H1 (cell line): ENCODE data around the gene CDH15. TPM values are rescaled to one million over a fixed set of nuclear protein-coding genes. Genes with fewer than 3 reads are reported as not detected.

Source experiments
- CTCF ChIA-PET: fragments of 300-600 bp; sonication (Branson Sonifier 250); formaldehyde crosslinking; loops from one replicate; lab custom pipeline; 2021; ENCODE audit not compliant: partially characterized antibody; lab: Charles Lee
- POLR2A ChIA-PET: fragments of 300-600 bp; sonication (Branson Sonifier 250); formaldehyde crosslinking; loops from one replicate; lab custom pipeline; 2021; ENCODE audit warnings: inconsistent platforms; ENCODE audit not compliant: partially characterized antibody; lab: Charles Lee
- DNase-seq, 2 experiments: peaks; one replicate each; pipeline versions ENCODE4 v3.0.0 to v3.0.0-alpha.2; 2010 to 2022; ENCODE audit warnings: low spot score in 2 of 2, low read depth in 1 of 2, mixed read lengths in 1 of 2
- FAIRE-seq: peaks from 2 replicates; lab custom pipeline; 2011; peaks lifted over from hg19 to GRCh38; lab: Jason Lieb, UNC
- H2AFZ ChIP-seq: 2 replicates; pipeline ENCODE4 v1.8.1; 2012; ENCODE audit warnings: low read length, inconsistent platforms
- H2AK5ac ChIP-seq: 2 replicates; pipeline ENCODE4 v1.6.1; 2013; ENCODE audit warnings: low read depth, low read length
- H2BK120ac ChIP-seq: replicated peaks from 2 replicates; pipeline ENCODE3; 2013; ENCODE audit warnings: low read depth, low read length, inconsistent platforms
- H2BK12ac ChIP-seq: 2 replicates; pipeline ENCODE4 v1.6.1; 2013; ENCODE audit warnings: low read depth, low read length
- H2BK15ac ChIP-seq: 2 replicates; pipeline ENCODE4 v1.6.1; 2013; ENCODE audit warnings: low read length
- H2BK20ac ChIP-seq: 2 replicates; pipeline ENCODE4 v1.6.1; 2013; ENCODE audit warnings: low read length
- H2BK5ac ChIP-seq: 2 replicates; pipeline ENCODE4 v1.6.1; 2013; ENCODE audit warnings: low read depth, low read length
- H3K14ac ChIP-seq: 2 replicates; pipeline ENCODE4 v1.6.1; 2013; ENCODE audit warnings: inconsistent platforms; ENCODE audit not compliant: insufficient read length
- H3K18ac ChIP-seq: 2 replicates; pipeline ENCODE4 v1.6.1; 2013; ENCODE audit warnings: low read length; ENCODE audit errors: extremely low read depth
- H3K23ac ChIP-seq: 2 replicates; pipeline ENCODE4 v1.6.1; 2013; ENCODE audit warnings: inconsistent platforms; ENCODE audit not compliant: insufficient read length
- H3K23me2 ChIP-seq: 2 replicates; pipeline ENCODE4 v1.6.1; 2013; ENCODE audit warnings: low read depth, low read length
- H3K27ac ChIP-seq: 2 replicates; pipeline ENCODE4 v1.6.1; 2011; ENCODE audit warnings: low read depth, low read length, inconsistent platforms
- H3K27me3 ChIP-seq, 4 experiments: replicated peaks in 1 of 4; 1 replicate in 1 of 4; 2 replicates in 3 of 4; pipeline versions ENCODE4 v1.6.1 to v1.8.1; 2011 to 2013; ENCODE audit warnings: low read length in 3 of 4, mild to moderate bottlenecking in 3 of 4, inconsistent platforms in 2 of 4, mixed read lengths in 2 of 4, moderate library complexity in 1 of 4; ENCODE audit not compliant: control insufficient read depth in 3 of 4, insufficient read depth in 3 of 4; ENCODE audit errors: extremely low read depth in 1 of 4
- H3K36me3 ChIP-seq, 4 experiments: 2 replicates each; pipeline versions ENCODE4 v1.6.1 to v1.8.1; 2011 to 2013; ENCODE audit warnings: mild to moderate bottlenecking in 4 of 4, low read length in 3 of 4, moderate library complexity in 2 of 4, control low read depth in 1 of 4, inconsistent platforms in 1 of 4; ENCODE audit not compliant: insufficient read depth in 4 of 4, control insufficient read depth in 2 of 4
- H3K4ac ChIP-seq: replicated peaks from 2 replicates; pipeline ENCODE3; 2013; ENCODE audit warnings: low read length, low read depth, mixed read lengths, inconsistent platforms; ENCODE audit not compliant: insufficient read length
- H3K4me1 ChIP-seq, 4 experiments: replicated peaks in 1 of 4; 1 replicate in 1 of 4; 2 replicates in 3 of 4; pipeline versions ENCODE4 v1.6.1 to v1.8.1; 2011 to 2013; ENCODE audit warnings: low read length in 3 of 4, inconsistent platforms in 2 of 4, mixed read lengths in 1 of 4; ENCODE audit not compliant: insufficient read depth in 4 of 4, control insufficient read depth in 3 of 4
- H3K4me2 ChIP-seq, 2 experiments: 2 replicates each; pipeline versions ENCODE4 v1.6.1 to v1.8.1; 2011 to 2013; ENCODE audit warnings: low read depth in 2 of 2, low read length in 2 of 2, control low read depth in 1 of 2, inconsistent platforms in 1 of 2, mild to moderate bottlenecking in 1 of 2; ENCODE audit not compliant: insufficient read depth in 1 of 2
- H3K4me3 ChIP-seq, 4 experiments: fragments of 200-600, 300-600 bp in 1 of 4; sonication (generic), shearing (Covaris generic), sonication (Bioruptor Twin) in 1 of 4; 2 replicates each; pipeline versions ENCODE4 v1.5.1 to v1.8.1; 2011 to 2016; ENCODE audit warnings: low read length in 4 of 4, low read depth in 3 of 4, control low read depth in 2 of 4, inconsistent platforms in 2 of 4, mild to moderate bottlenecking in 2 of 4, mixed read lengths in 1 of 4, moderate library complexity in 1 of 4; ENCODE audit not compliant: insufficient read depth in 2 of 4; ENCODE audit errors: extremely low read depth in 1 of 4
- H3K56ac ChIP-seq: replicated peaks from 2 replicates; pipeline ENCODE3; 2013; ENCODE audit warnings: low read depth, mild to moderate bottlenecking, mixed read lengths, low read length, inconsistent platforms; ENCODE audit not compliant: insufficient read length
- H3K79me1 ChIP-seq: 2 replicates; pipeline ENCODE4 v1.6.1; 2013; ENCODE audit warnings: low read depth, low read length, control low read depth
- H3K79me2 ChIP-seq, 2 experiments: 2 replicates each; pipeline versions ENCODE4 v1.6.1 to v1.8.1; 2012 to 2013; ENCODE audit warnings: low read length in 2 of 2, mild to moderate bottlenecking in 2 of 2, inconsistent platforms in 1 of 2; ENCODE audit not compliant: insufficient read depth in 2 of 2, control insufficient read depth in 1 of 2
- H3K9ac ChIP-seq, 4 experiments: replicated peaks in 1 of 4; 1 replicate in 1 of 4; 2 replicates in 3 of 4; pipeline versions ENCODE4 v1.6.1 to v1.8.1; 2011 to 2013; ENCODE audit warnings: low read depth in 3 of 4, low read length in 3 of 4, control low read depth in 2 of 4, mild to moderate bottlenecking in 2 of 4, moderate library complexity in 2 of 4, inconsistent platforms in 1 of 4; ENCODE audit errors: extremely low read depth in 1 of 4
- H3K9me3 ChIP-seq, 2 experiments: 2 replicates each; pipeline versions ENCODE4 v1.6.1 to v1.8.1; 2012 to 2013; ENCODE audit warnings: mild to moderate bottlenecking in 2 of 2, moderate library complexity in 2 of 2, control low read depth in 1 of 2, inconsistent platforms in 1 of 2, low read depth in 1 of 2, low read length in 1 of 2, mixed read lengths in 1 of 2; ENCODE audit not compliant: insufficient read depth in 2 of 2
- H4K20me1 ChIP-seq, 2 experiments: replicated peaks in 1 of 2; 2 replicates each; pipeline versions ENCODE3 to v1.8.1; 2011 to 2013; ENCODE audit warnings: inconsistent platforms in 2 of 2, low read length in 2 of 2, mild to moderate bottlenecking in 1 of 2; ENCODE audit not compliant: insufficient read depth in 2 of 2, control insufficient read depth in 1 of 2
- H4K5ac ChIP-seq: 2 replicates; pipeline ENCODE4 v1.6.1; 2013; ENCODE audit warnings: low read length, low read depth, mixed read lengths, inconsistent platforms; ENCODE audit not compliant: insufficient read length
- H4K8ac ChIP-seq: 2 replicates; pipeline ENCODE4 v1.8.0; 2013; ENCODE audit warnings: mild to moderate bottlenecking, moderate library complexity, low read length, inconsistent platforms; ENCODE audit not compliant: insufficient read depth; ENCODE audit errors: extremely low read depth
- H4K91ac ChIP-seq: replicated peaks from 2 replicates; pipeline ENCODE3; 2013; ENCODE audit warnings: low read length, mixed read lengths, inconsistent platforms; ENCODE audit not compliant: insufficient read length
- KDM1A ChIP-seq: fragments of 200-600, 300-600 bp; sonication (generic); IDR thresholded peaks from 2 replicates; pipeline ENCODE4 v1.7.1; 2016; ENCODE audit warnings: mild to moderate bottlenecking, low read length, borderline replicate concordance
- KDM4A ChIP-seq: IDR thresholded peaks from one replicate; pipeline ENCODE4 v1.7.1; 2012; ENCODE audit warnings: low read depth, mild to moderate bottlenecking, moderate library complexity, low read length, inconsistent platforms; ENCODE audit not compliant: severe bottlenecking
- RNF2 ChIP-seq: fragments of 200-900, 300-1000 bp; sonication (generic); IDR thresholded peaks from 2 replicates; pipeline ENCODE4 v1.7.1; 2016; ENCODE audit warnings: borderline replicate concordance, low read depth, mild to moderate bottlenecking, antibody characterized with exemption, low read length; ENCODE audit not compliant: poor library complexity, severe bottlenecking; ENCODE audit errors: missing control alignments
- TAF7 ChIP-seq: optimal IDR thresholded peaks from 2 replicates; pipeline ENCODE3; 2011; ENCODE audit warnings: low read depth, mild to moderate bottlenecking, inconsistent platforms, low read length, moderate library complexity, borderline replicate concordance
- WGBS, 2 experiments: shearing (Covaris generic) in 1 of 2; methylation state at CpG; one replicate each; pipeline versions ENCODE4 v1.1.6 to v1.1.7; 2013 to 2015; ENCODE audit warnings: low lambda C conversion rate in 2 of 2, mixed read lengths in 2 of 2, inconsistent platforms in 1 of 2, low coverage in 1 of 2, missing lambda C conversion rate in 1 of 2; ENCODE audit not compliant: insufficient replicate concordance in 2 of 2, insufficient coverage in 1 of 2, insufficient read length in 1 of 2; ENCODE audit errors: extremely low coverage in 1 of 2, missing lambda C conversion rate in 1 of 2; 5-methylcytosine and 5-hydroxymethylcytosine counted together
- polyA plus RNA-seq, 7 experiments: library from polyadenylated mRNA; depleted of rRNA in 3 of 7; stranded (reverse) in 5 of 7; unstranded in 2 of 7; fragments of >200 nt in 5 of 7; fragments of 200-250 nt in 2 of 7; gene quantifications; 1 replicate in 5 of 7; 2 replicates in 1 of 7; 4 replicates in 1 of 7; pipeline versions ENCODE4 v1.2.1 to v1.2.3, GENCODE V29; 2011 to 2013; ENCODE audit warnings: missing spikeins in 2 of 7, mixed read lengths in 2 of 7
- total RNA-seq: library from RNA; stranded (reverse); fragmentation: NEBNext Ultra II Directional; extraction: Animal tissue kit (Norgen Biotek cat#: 25700); gene quantifications from 2 replicates; pipeline ENCODE4 v1.2.1, GENCODE V29; 2021

The CDH15 gene
- total and polyA plus RNA-seq, 2 of the 8 experiments (the other 6 are each of a cell fraction or from before 2014, with no cell fraction given), result 0.50 to 0.82 TPM

- Histone ChIP-seq H3K4me2 (peak overlapping the region; percentile 69 to 80), H2BK12ac (no peak overlapping the region), H4K91ac (no peak overlapping the region), H3K23ac (no peak overlapping the region), H2BK5ac (no peak overlapping the region), H3K4ac (no peak overlapping the region), H4K8ac (no peak overlapping the region), H3K79me2 (no peaks in the 10 kb centered on the region), H2BK15ac (no peak overlapping the region), H2BK120ac (no peak overlapping the region), H4K5ac (no peak overlapping the region), H3K9me3 (no peaks in the 10 kb centered on the region), H3K27ac (no peak overlapping the region), H4K20me1 (peaks cover 0 to 4% of the 10 kb centered on the region in 2 experiments), H2BK20ac (no peak overlapping the region), H3K36me3 (no peaks in the 10 kb centered on the region), H3K4me3 (peak overlapping the region; percentile 34 to 54 (median 36); a peak in 7 of 8 replicates), H3K18ac (no peak overlapping the region), H3K4me1 (peaks cover 0 to 12% (median 8%) of the 10 kb centered on the region in 4 experiments; a peak in 5 of 7 replicates), H3K56ac (no peak overlapping the region), H2AK5ac (no peak overlapping the region), H3K79me1 (no peaks in the 10 kb centered on the region), H3K27me3 (peaks cover 11 to 40% (median 30%) of the 10 kb centered on the region in 4 experiments), H3K14ac (no peak overlapping the region), H3K23me2 (peaks cover 10% of the 10 kb centered on the region; the same call in 1 of the 2 replicates), H2AFZ (no peak overlapping the region), H3K9ac (no peak overlapping the region)
- no peak for FAIRE-seq
- CTCF ChIA-PET, result interaction anchor here (1.1 kb wide), 1 partner anchor 38 kb away, joined by 4 read pairs; no protein-coding TSS in a partner anchor
- POLR2A ChIA-PET, result interaction anchor here (0.6 to 1.2 kb wide), 2 partner anchors 15 to 392 kb away, joined by 3 to 4 read pairs; partner anchors contain the start of gene ZNF778
- WGBS, 2 experiments, result 54% methylated on average over 44 of the region's 49 CpGs; no CpG with 5 or more reads in 1 of the 2 experiments
- TF ChIP-seq KDM4A (peak; percentile 12), KDM1A (peak; percentile 26; the same call in 1 of the 2 replicates), TAF7 (no peak), RNF2 (peak; percentile 46)
- peak in 1 of 2 experiments; percentile 56 for DNase-seq
Measured at GRCh38 chr16:89202422-89203215, 31.1 kb downstream of the CDH15 start.
